G401 (cell line): Measurements from ENCODE around the gene SETD7. TPM values are rescaled to one million over a fixed set of nuclear protein-coding genes. Genes with fewer than 3 reads are reported as not detected.
A peak's percentile ranks its signal among the peaks of the same experiment; 100 is the strongest.

ENCODE experiments used
- DNase-seq: peaks from one replicate; pipeline ENCODE4 v3.0.0-alpha.2; 2015; ENCODE audit warnings: low spot score
- in situ Hi-C: cut with HindIII; loops from 2 replicates; pipeline ENCODE4 v1.10.0; 2016; ENCODE audit warnings: low sequenced_read_pairs, mixed read lengths
- total RNA-seq: library from RNA; depleted of rRNA; stranded (reverse); fragments of >200 nt; shearing (Covaris generic); gene quantifications from 2 replicates; pipeline ENCODE4 v1.2.3, GENCODE V29; 2014

Gene SETD7
- total RNA-seq, 1 experiment from 2014 or later: 9.6 TPM

DNA sequence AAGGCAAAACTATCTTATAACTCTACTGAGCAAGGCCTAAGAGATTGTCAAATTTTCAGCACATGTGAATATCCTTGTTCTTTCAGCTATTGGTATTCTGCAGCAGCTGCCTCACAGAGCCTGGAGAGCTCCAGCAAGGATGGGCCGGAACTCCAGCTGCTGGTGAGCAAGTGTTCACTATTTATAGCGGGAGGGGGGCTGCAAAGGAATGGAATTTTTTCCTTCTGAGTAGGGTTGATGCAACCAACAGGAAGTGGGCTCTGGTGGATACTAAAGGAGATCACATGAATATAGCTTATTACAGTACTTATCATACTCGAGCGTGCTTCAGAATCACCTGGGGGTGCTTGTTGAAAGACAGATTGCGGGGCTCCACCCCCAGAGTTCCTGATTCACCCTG is 20.2 kb upstream of the SETD7 start:
- in situ Hi-C loops: no loop called here

DNA sequence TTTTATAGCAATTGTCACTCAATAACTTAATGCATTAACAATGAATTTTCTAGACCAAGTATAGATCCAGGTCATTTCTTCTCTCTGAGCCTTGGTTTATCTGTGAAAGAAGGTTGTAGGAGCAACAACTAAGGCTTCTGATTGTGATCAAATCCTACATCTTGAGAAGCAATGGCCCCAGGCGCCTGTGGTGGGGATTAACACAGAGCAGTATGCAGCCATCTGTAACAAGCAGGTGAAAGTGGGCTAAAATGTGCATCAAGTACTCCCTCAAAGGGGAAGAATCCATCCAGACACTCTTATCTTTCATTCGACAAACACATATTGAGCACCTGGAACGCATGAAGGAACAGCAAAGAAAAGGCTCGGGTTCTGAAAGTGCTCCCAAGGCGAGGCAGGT is 19.1 kb upstream of the SETD7 start:
- in situ Hi-C loops: no loop called here
- no peak for DNase-seq

More for the DNA sequence above, 20.2 kb upstream of the SETD7 start:
- no peak for DNase-seq

DNA sequence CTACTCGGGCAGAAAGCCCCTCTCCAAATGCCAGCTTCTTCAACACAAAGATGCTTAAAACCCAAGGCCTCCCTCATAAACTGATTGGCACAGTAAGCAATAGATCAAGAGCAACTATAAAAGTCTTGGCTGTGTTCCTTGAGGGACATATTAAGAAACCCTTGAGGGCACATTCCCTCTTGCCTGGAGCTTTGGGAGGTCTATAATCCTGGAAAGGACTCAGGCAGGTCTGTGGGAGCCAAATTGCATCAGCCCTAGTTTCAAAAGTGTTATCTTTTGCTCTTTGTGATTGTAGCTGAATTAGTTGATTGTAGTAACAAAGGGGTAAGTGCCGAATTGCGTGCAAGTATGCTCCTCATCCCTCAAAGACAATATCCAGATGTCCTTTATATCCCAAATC is 18.6 kb upstream of the SETD7 start:
- in situ Hi-C loops: no loop called here
- DNase-seq: no peak

DNA sequence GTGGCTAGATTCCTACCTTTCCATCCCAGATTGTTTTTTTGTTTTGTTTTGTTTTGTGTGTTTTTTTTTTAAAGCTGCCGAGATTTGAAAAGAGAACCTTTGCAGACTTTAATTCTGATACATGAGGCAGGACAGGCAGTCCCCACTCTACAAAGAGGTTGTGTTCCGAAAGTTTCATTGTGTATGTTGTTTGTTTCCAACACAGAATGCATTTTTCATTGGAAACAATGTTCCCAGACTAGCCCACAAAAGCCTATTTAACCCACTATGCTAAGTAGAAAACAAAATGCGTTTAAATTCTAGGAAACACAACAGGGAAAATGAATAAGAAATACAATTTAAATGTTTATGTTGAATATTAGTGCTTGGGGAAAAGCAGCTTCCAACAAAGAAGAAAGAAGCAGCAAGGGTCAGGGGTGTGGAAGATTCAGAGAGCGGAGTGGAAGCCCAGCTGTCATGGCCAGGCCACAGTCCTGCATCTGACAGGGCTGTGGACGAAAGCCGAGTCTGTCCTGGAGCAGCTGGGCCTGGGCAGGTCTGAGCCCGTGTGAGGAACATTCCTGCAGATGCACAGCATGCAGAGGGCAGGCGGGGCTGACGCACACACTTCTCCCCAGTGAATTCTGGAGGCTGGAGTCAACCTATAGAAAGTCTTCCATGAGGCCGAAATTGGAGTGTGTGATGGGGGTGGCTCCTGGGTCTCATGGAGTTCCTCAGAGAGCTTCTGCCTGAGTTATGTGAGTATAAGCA is 12.4 kb upstream of the SETD7 start:
- in situ Hi-C loops: no loop called here

DNA sequence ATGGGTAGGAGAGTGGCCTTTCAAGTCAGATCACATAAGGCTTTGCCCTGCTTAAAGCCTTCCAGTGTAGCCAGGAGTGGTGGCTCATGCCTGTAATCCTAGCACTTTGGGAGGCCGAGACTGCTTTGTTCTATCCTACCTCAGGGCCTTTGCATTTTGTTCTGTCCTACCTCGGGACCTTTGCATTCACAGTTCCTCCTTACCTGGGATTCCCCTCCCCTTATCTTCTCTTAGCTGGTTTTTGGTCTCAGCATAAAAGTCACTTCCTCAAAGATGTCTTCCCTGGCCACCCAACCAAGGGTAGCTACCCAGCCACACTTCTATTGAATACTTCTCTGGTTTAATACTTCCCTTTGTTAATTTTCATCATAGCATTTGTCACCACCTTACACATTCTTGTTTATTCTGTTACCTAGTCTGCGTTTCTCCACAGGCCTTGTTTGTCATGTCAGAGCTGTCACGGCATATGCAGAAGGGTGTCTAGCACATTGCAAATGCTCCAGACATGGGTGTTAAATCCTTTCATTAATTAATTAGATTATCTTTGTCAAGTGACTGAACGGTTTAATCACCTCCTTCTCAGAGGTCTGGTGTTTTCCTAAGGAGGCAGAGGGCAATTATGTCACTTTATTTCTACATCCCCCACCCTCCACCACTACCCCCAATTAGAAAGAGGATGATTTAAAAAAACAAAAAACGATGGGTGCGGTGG is 11.3 kb upstream of the SETD7 start:
- no peak for DNase-seq
- in situ Hi-C loops: no loop called here

More for the DNA sequence above, 12.4 kb upstream of the SETD7 start:
- DNase-seq: no peak

DNA sequence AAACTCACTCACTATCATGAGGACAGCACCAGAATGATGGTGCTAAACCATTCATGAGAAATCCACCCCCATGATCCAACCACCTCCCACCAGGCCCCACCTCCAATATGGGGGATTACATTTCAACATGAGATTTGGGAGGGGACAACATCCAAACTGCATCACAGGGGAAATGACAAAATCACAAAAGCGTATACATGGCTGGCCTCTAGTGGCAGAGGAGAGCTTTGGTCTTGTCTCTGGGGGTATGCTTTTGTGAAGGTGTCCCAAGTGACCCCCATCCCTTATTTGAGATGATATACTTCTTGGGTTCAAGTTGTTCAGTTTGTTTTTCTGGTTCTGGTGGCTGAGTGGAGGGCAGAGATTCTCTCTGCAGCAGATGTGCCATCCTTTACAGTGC is 8.5 kb upstream of the SETD7 start:
- in situ Hi-C loops: no loop called here
- DNase-seq: no peak

DNA sequence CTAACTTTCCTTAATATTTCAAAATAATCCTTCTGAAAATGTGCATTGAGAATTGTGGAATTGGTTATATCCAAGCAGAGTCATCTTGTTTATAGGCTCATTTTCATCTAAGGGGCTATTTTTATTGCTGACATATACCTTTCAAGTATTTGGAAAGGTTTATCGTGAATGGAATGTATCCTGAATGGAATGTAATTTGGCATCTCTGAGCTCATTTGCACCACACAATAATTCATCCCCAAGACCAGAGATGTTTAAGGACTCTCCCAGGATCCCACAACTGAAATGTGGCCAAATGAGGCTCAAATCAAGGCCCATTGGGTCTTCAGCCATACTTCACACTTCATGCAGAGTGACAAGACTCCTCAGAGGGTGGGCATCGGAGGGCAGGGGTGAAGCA is 7.5 kb upstream of the SETD7 start:
- DNase-seq: no peak
- in situ Hi-C loops: no loop called here

DNA sequence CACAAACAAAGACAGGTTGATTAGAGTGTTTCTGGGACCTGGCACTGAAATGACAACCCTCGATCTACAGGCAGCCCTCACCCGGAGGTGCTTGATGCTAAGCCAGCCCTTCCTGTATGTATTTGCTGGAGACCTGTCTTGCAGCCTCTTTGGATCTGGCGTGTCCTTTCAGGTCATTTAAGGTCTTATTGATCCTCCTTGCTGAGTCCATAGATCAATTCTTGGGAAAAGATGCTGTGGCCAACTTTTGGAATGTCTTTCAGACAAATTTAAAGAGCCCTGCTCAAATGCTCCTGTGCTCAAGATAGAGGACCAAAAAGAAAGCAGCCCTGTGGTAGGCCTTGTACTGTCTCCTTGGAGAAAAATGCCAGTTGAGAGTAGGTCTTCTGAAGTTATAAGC is 6.8 kb upstream of the SETD7 start:
- in situ Hi-C loops: no loop called here
- DNase-seq: no peak

DNA sequence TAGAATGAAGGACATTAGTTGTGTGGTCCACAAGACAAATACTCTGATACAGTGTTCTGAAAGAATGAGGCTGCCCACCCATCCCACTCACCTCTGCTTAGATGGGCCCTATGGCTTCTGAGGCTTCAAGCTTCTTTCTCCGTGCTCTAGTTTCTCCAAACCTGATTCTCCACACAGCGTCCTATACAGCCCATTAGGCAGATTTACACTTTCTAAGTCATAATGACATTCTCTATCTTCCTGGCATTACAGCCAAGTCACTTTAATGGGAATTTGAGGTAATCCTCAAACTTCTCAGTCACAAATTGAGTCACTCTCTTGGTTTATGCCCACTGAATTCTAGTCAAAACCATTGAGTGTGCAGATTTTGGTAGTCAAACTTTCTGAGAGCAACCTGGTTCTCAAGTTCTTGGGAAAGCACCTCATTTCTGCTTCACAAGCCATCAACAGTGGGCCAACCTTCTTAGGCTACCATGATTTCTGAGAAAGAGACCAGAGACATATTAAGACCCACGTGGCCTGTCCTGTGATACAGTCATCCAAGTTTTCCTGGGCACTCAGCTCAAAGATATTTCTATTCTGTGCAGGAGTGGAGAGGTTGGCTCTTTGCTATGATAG is 6.2 kb upstream of the SETD7 start:
- no peak for DNase-seq
- in situ Hi-C loops: no loop called here

DNA sequence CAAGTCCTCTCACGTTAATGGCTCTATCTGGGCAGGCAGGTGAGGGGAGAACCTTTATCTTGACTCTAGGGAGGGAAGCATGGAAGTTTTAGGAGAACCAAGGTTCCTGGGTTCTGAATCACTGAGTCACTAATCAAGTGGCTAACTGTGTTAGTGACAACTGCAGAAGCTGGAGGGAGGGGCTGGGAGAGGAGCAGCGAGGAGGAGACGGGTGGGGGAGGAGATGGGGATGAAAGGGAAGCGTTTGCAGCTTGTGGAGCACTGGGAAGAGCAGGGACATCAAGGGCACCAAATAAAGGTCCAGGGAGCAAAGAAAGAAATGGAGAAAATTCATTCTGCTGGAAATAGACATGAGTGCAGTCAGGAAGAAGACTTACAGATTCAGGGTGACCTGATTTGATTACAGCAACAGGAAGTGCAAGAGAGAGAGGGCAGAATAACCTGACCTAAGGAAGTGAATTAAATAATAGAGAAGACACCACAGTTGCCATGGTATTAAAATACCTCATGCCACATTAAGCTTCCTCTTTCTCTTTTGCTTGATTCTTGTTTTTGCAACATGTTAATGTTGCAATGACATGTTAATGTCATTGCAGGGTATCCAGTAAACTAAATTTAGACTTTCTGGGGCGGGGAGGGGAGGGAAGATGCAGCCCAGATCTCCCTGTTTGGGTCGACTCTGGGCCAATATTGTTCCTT is 4.5 kb upstream of the SETD7 start:
- in situ Hi-C loops: no loop called here
- no peak for DNase-seq

DNA sequence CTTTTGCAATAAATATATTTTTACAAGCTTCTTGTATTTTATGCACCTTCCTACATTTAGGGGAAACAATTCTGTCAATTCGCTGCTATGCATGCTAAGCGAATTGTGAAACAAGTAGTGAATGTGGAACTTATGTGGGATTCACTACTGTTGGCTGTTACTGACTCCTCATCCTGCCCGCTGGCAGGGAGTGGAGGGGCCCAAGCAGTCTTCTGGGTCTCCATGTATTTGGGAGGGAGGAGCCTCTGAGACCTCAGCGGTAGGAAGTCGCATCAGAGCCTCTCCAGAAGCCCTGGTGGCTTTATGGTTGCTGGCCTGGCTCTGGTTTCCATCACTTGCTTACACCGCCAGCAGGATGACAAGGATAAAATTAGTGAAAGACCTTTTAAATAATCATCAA is 3.7 kb upstream of the SETD7 start:
- DNase-seq: no peak
- in situ Hi-C loops: no loop called here

DNA sequence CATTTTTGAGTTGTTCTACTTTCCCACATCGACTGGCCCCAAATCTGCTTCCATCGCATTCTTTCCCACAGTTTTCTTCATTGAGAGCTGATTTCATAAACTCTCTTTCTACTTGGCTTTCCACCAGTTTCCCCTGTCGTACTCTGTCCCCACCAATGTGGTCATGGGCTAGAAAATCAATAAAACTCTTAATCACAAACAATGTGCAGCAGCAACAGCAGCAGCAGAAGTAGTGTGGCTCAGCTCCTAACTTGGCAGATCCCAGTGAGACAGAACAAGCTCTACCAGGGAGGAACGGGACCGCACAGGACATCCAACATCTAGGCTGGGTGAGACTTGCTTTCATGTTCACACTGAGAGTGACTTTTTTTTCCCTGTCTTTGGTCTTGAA is 3.1 kb upstream of the SETD7 start:
- DNase-seq: no peak
- in situ Hi-C loops: no loop called here

DNA sequence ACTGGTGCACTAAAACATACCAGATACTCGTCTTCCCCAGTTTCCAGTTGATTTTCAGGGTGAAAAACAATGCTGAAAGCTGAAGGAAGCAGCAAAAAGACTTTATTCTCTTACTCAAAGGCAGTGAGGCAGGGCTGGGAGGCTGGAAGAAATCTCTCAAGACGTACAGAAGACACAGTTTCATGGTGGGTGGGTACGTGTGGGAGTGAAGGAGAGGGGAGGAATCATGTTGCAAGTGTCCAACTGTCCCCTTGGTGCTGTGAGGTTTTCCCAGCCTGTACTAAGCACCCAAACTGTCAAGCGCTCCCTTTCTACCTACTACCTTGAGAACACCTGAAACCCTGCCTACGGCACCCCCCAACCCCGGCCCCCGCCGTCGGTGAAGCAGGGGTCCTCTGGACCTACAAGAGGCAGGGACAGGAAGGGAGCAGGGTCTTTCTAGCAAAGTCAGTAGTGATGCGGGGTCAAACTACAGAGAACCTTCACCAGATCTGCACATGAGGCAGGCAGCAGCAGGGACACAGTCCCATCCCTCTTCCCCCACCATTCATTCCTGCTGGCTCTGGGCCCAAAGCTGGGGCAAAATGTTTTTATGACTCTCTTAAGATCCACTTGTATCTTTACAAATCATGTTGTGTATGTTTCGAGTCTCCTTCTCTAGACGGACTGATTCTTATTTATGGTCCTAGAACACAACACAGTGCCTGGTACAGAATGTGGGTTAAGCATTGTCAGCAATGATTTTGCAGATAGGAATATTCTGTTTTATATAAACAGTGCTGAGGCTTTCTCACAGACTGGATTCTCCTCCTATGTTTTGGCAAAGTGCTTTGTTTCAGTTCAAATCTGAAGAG is 2.4 kb upstream of the SETD7 start:
- DNase-seq: no peak
- in situ Hi-C loops: no loop called here

DNA sequence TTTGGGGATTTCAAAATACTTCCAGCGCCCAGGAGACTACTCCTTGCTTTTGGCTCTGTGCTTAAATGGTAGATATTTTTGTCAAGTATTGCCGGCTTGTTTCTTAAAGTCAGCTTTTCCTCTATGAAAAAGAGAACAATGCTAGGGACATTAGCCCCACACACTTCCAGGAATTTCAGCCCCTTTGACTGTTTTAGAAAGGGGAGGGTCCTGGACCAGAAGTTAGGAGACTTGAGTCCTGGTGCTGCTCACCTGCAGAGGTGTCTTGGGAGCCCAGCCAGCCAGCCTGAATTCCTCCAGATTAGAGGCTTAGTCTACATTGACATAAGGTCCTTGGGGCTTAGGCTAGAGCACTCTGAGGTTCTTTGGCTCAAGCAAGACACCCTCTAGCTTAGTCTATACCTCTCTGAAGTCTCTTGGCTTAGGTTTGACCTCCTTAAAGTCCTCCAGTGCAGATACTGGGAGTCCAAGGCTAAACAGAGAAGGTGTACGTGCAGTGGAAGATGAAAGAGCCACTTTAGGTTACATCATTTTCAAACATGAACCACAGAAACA is 1.6 kb upstream of the SETD7 start:
- in situ Hi-C loops: no loop called here
- no peak for DNase-seq

DNA sequence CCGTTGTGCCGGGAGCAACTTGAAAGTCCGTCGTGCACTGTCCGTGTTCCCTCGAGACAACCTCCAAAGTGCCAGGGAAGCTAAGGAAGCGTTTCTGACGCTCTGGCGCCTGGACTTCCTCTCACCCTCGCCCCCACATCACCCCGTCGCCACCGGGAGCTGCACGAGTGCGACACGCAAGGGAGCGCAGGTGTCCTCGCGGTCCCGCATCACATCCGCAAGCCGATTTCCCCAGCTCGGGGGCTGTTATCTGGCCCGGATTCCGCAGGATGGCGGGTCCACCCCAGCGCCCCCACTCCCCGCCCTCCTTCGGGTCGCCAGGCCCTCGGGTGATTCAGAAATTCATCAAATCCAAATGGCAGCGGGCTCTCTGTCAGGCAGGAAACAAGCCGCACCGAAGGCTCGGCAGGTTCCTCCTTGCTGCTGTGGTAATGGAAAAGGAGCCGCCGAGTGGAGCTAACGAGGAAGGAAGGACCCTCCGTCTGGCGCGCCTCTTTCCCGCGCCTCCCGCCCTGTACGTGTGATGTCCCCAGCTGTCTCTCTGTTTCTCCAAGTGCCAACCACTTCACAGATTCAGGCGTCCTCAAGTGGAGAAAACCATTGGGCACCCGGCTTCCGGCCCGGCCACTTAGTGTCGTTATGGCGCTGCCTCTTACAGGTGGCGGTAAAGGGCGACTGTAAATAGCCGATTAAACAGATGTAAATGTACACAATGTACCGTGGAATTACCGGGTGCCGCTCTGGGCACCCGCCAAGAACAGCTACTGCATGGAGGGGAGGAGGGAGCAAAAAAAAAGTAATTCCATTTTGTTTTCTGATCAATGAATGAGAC is 921 bp upstream of the SETD7 start:
- in situ Hi-C loops: no loop called here
- peak; percentile 76 for DNase-seq

DNA sequence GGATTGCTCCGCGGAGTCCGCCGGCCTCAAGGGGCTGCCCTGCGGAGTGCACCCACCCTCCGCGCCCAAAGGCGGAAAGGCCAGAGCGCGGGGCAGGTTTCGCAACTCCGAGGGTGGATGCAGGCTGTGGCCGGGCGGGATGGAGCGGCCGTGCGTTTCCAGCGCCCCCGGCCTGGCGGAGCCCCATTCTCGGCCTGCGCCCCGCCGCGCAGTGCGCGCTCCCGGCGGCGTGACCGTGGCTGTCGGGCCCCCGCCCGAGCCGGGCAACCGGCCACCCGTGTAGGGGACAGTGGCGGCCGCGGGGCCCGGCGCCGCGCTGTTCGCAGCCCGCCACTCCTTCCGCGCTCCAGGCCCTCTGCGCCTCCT is 331 bp downstream of the SETD7 start:
- in situ Hi-C loops: no loop called here
- no peak for DNase-seq

DNA sequence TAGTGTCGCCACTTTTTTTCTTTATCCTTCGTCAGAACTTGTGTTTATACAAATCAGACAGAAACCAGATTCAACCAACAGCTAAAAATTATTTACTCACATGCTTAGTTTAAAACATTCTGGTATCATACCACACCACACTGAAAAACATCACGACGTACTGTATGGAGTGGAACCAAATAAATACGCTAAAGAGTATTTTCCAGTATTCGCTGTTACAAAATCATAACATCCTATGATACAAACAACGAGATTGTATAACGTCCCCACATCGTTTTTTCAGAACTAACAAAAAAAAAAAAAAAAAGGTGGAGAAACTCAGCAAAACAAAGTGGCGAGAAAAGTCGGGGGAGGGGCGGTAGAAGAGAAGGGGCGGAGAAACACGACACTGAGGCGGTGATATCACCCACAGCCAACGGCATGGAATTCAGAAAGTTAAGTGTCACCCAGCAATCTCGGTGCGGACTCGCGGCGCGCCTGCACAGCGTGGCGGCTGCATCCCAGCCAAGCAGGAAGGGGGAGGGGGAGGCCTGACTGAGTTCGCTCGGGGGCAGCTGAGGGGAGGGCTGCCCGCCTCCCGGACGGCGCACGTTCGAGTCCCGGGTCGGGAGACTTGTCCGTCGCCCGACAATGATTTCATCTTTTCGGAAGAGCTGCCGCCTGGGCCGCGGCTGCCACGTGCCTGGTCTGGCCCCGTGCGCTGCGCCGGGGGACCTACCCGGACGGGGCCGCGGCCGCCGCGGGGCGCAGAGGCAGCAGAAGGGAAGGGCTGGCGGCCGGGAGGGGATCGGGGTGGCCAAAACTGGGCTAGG is 920 bp downstream of the SETD7 start:
- peak; percentile 75 for DNase-seq

DNA sequence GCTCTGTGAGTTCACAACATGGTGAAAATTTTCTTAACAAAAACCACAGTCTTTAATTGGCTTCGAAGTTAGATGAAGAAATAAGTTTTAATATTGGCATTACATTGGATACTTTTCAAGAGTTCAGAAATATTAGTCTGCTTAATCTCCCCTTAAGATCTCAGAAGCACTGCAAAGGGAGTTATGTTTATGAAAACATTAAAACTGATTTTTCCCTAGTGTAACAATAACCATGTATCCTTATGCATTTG is 1.5 kb downstream of the SETD7 start:
- in situ Hi-C loops: no loop called here
- DNase-seq: peak; percentile 50

More for the DNA sequence above, 920 bp downstream of the SETD7 start:
- in situ Hi-C loops: no loop called here
